HepG2 (cell line): ENCODE results near the gene OGA. TPM values are rescaled to one million over a fixed set of nuclear protein-coding genes. Genes with fewer than 3 reads are reported as not detected.

Source experiments
- CEBPZ ChIP-seq: IDR thresholded peaks from 2 replicates; pipeline ENCODE4 v1.6.1; 2012; ENCODE audit warnings: low read length, improper control_type of control experiment
- CTCF ChIP-seq: sonication (generic); formaldehyde crosslinking; IDR thresholded peaks from 2 replicates; pipeline ENCODE4 v1.5.0; 2020; ENCODE audit warnings: mild to moderate bottlenecking, missing genetic modification reagents, moderate library complexity
- GPBP1L1 ChIP-seq: sonication (generic); formaldehyde crosslinking; IDR thresholded peaks from 2 replicates; pipeline ENCODE4 v1.5.0; 2020; ENCODE audit warnings: mild to moderate bottlenecking, missing genetic modification reagents
- IKZF5 ChIP-seq: IDR thresholded peaks from 2 replicates; pipeline ENCODE4 v1.6.1; 2018; ENCODE audit warnings: missing genetic modification reagents, mild to moderate bottlenecking, missing compliant biosample characterization
- KDM5B ChIP-seq: sonication (generic); formaldehyde crosslinking; IDR thresholded peaks from 2 replicates; pipeline ENCODE4 v1.4.0; 2020; ENCODE audit warnings: missing genetic modification reagents, mild to moderate bottlenecking, borderline replicate concordance
- POLR2AphosphoS5 ChIP-seq: IDR thresholded peaks from 2 replicates; pipeline ENCODE4 v1.6.1; 2012; ENCODE audit warnings: low read depth, low read length
- REST ChIP-seq, 2 experiments: IDR thresholded peaks; 2 replicates each; pipeline ENCODE4 v1.6.1; 2011 to 2012; ENCODE audit warnings: low read length in 2 of 2, borderline replicate concordance in 1 of 2, low read depth in 1 of 2, mild to moderate bottlenecking in 1 of 2, moderate library complexity in 1 of 2
- SP2 ChIP-seq: sonication (generic); formaldehyde crosslinking; IDR thresholded peaks from 2 replicates; pipeline ENCODE4 v1.5.1; 2020; ENCODE audit warnings: mild to moderate bottlenecking, missing genetic modification reagents
- TCF7 ChIP-seq: sonication (generic); IDR thresholded peaks from 2 replicates; pipeline ENCODE4 v1.6.1; 2016; ENCODE audit warnings: antibody characterized with exemption, low read depth
- TMF1 ChIP-seq: sonication (generic); formaldehyde crosslinking; IDR thresholded peaks from 2 replicates; pipeline ENCODE4 v1.8.1; 2022; ENCODE audit warnings: low read depth, missing genetic modification reagents
- ZNF672 ChIP-seq: sonication (generic); formaldehyde crosslinking; IDR thresholded peaks from 2 replicates; pipeline ENCODE4 v1.8.1; 2022; ENCODE audit warnings: missing genetic modification reagents
- ZNF674 ChIP-seq: sonication (generic); formaldehyde crosslinking; IDR thresholded peaks from 2 replicates; pipeline ENCODE4 v1.5.0; 2020; ENCODE audit warnings: low read depth, mild to moderate bottlenecking, missing genetic modification reagents
- ZNF709 ChIP-seq: sonication (generic); formaldehyde crosslinking; IDR thresholded peaks from 2 replicates; pipeline ENCODE4 v1.5.0; 2020; ENCODE audit warnings: mild to moderate bottlenecking, missing genetic modification reagents
- ZNF770 ChIP-seq: sonication (generic); formaldehyde crosslinking; IDR thresholded peaks from 2 replicates; pipeline ENCODE4 v1.5.0; 2020; ENCODE audit warnings: mild to moderate bottlenecking, missing genetic modification reagents
- polyA plus RNA-seq, 8 experiments: library from polyadenylated mRNA; depleted of rRNA in 3 of 8; stranded (reverse) in 7 of 8; unstranded in 1 of 8; fragments of >200 nt; fragmentation: Illumina TruSeq in 4 of 8; extraction: Trizol in 4 of 8; gene quantifications; 2 replicates each; pipeline versions ENCODE4 v1.2.1 to v1.2.3, GENCODE V29; 2011 to 2016; ENCODE audit warnings: low read depth in 4 of 8, missing spikeins in 1 of 8, mixed read lengths in 1 of 8; ENCODE audit not compliant: insufficient read depth in 1 of 8
- total RNA-seq, 5 experiments: library from RNA; depleted of rRNA; stranded (reverse); fragments of >200 nt; fragmentation: Illumina TruSeq; extraction: Trizol; gene quantifications; 2 replicates each; pipeline ENCODE4 v1.2.3, GENCODE V29; 2016; ENCODE audit warnings: low read depth in 1 of 5

The OGA gene
- total and polyA plus RNA-seq, 2 of the 13 experiments (the other 11 are each of a cell fraction or from before 2014, with no cell fraction given), result 33.2 to 39.8 TPM

- no peak for TF ChIP-seq CEBPZ
- no peak for TF ChIP-seq GPBP1L1 (CRISPR knock-in tag)
- no peak for TF ChIP-seq ZNF674
- TF ChIP-seq IKZF5, result no peak; the same call in 1 of the 2 replicates
- no peak for TF ChIP-seq REST (IDR thresholded peaks at IDR 0.05; ENCODE audit: borderline replicate concordance in 1 of 2, low read depth in 1 of 2, low read length in 2 of 2)
- TF ChIP-seq TMF1 (CRISPR knock-in tag), result no peak
- no peak for TF ChIP-seq SP2 (CRISPR knock-in tag)
- TF ChIP-seq POLR2AphosphoS5, result peak; percentile 80
- TF ChIP-seq ZNF672 (CRISPR knock-in tag), result no peak
- TF ChIP-seq TCF7, result no peak
- 0 out of 2 replicates have a peak, but pooled peaks have one; percentile 27 for TF ChIP-seq ZNF770 (CRISPR knock-in tag)
- TF ChIP-seq KDM5B (CRISPR knock-in tag), result no peak
- TF ChIP-seq CTCF (CRISPR knock-in tag), result no peak
- TF ChIP-seq ZNF709 (CRISPR knock-in tag), result no peak
These were observed 35.2 kb downstream of the OGA start, which contains the start of gene NPM3 (continued) for GRCh38 chr10:101782811-101783735.
